Measurements from ENCODE around the gene VWC2L. TPM values are rescaled to one million over a fixed set of nuclear protein-coding genes. Genes with fewer than 3 reads are reported as not detected.

The VWC2L gene
- total and polyA plus RNA-seq, 2 of the 8 experiments (the other 6 are each of a cell fraction or from before 2014, with no cell fraction given), result not detected

DNA sequence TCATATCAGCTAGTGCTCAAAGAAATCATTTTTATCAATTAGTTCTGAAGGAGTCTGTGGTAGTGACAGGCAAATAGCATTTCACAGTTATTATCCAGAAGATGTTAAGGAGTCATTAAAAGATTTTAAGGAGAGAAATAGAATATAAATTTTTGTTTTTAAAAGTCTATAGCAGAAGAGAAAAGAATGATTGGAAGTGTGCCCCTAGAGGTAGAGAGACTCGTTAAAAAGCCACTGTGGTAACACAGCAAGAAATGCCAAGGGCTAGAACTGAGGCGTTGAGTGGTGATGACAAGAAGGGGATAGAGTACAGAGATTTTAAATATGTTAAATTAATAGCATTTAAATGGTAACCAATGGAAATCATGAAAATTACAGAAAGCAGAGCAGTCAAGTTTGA is 78.3 kb downstream of the VWC2L start:
- Histone ChIP-seq H4K8ac (ENCODE audit: extremely low read depth, insufficient read depth, low read length) (no peak overlapping the region), H2AK5ac (ENCODE audit: low read depth, low read length) (no peak overlapping the region), H3K4me1 (replicated peaks in 1 of 4; ENCODE audit: control insufficient read depth in 3 of 4, insufficient read depth in 4 of 4, low read length in 3 of 4) (no peaks in the 10 kb centered on the region), H3K79me1 (ENCODE audit: low read depth, low read length) (no peaks in the 10 kb centered on the region), H4K5ac (ENCODE audit: insufficient read length, low read depth, low read length) (no peak overlapping the region), H2BK120ac (replicated peaks; ENCODE audit: low read depth, low read length) (no peak overlapping the region), H3K9me3 (ENCODE audit: insufficient read depth in 2 of 2, low read depth in 1 of 2, low read length in 1 of 2) (0 out of 4 replicates have a peak, but pooled peaks cover 0 to 2% of the 10 kb centered on the region in 2 experiments), H3K4ac (replicated peaks; ENCODE audit: insufficient read length, low read depth, low read length) (no peak overlapping the region), H2AFZ (ENCODE audit: low read length) (no peak overlapping the region), H3K23ac (ENCODE audit: insufficient read length) (no peak overlapping the region), H4K91ac (replicated peaks; ENCODE audit: insufficient read length, low read length) (no peak overlapping the region), H3K36me3 (ENCODE audit: control insufficient read depth in 2 of 4, insufficient read depth in 4 of 4, low read length in 3 of 4) (no peaks in the 10 kb centered on the region), H4K20me1 (replicated peaks in 1 of 2; ENCODE audit: control insufficient read depth in 1 of 2, insufficient read depth in 2 of 2, low read length in 2 of 2) (no peaks in the 10 kb centered on the region), H3K4me2 (ENCODE audit: insufficient read depth in 1 of 2, low read depth in 2 of 2, low read length in 2 of 2) (no peak overlapping the region), H3K9ac (replicated peaks in 1 of 4; ENCODE audit: extremely low read depth in 1 of 4, low read depth in 3 of 4, low read length in 3 of 4) (no peak overlapping the region), H3K4me3 (ENCODE audit: extremely low read depth in 1 of 4, insufficient read depth in 2 of 4, low read depth in 3 of 4, low read length in 4 of 4) (no peak overlapping the region), H3K27me3 (replicated peaks in 1 of 4; ENCODE audit: control insufficient read depth in 3 of 4, extremely low read depth in 1 of 4, insufficient read depth in 3 of 4, low read length in 3 of 4) (no peaks in the 10 kb centered on the region), H3K23me2 (ENCODE audit: low read depth, low read length) (no peaks in the 10 kb centered on the region), H3K56ac (replicated peaks; ENCODE audit: insufficient read length, low read depth, low read length) (no peak overlapping the region), H2BK20ac (ENCODE audit: low read length) (no peak overlapping the region), H3K14ac (ENCODE audit: insufficient read length) (no peak overlapping the region), H2BK12ac (ENCODE audit: low read depth, low read length) (no peak overlapping the region), H3K18ac (ENCODE audit: extremely low read depth, low read length) (no peak overlapping the region), H2BK5ac (ENCODE audit: low read depth, low read length) (no peak overlapping the region), H2BK15ac (ENCODE audit: low read length) (no peak overlapping the region), H3K79me2 (ENCODE audit: control insufficient read depth in 1 of 2, insufficient read depth in 2 of 2, low read length in 2 of 2) (no peaks in the 10 kb centered on the region), H3K27ac (ENCODE audit: low read depth, low read length) (no peak overlapping the region)
- FAIRE-seq (no peak), DNase-seq (ENCODE audit: low read depth in 1 of 2, low spot score in 2 of 2) (no peak)
- 84% methylated on average over 2 of the region's 2 CpGs; no CpG with 5 or more reads in 1 of the 2 experiments for WGBS, 2 experiments (ENCODE audit: extremely low coverage in 1 of 2, insufficient coverage in 1 of 2, insufficient read length in 1 of 2, insufficient replicate concordance in 2 of 2, low coverage in 1 of 2, low lambda C conversion rate in 2 of 2, missing lambda C conversion rate in 1 of 2)
- CTCF ChIA-PET (ENCODE audit: partially characterized antibody), result interaction anchor here (0.6 to 1.9 kb wide), 9 partner anchors 8 to 1180 kb away, joined by 3 to 11 read pairs (median 5); no protein-coding TSS in a partner anchor
- no peak for TF ChIP-seq RFX5 (IDR thresholded peaks at IDR 0.05; ENCODE audit: borderline replicate concordance, low read depth, low read length)
- TF ChIP-seq, protein P1, sequence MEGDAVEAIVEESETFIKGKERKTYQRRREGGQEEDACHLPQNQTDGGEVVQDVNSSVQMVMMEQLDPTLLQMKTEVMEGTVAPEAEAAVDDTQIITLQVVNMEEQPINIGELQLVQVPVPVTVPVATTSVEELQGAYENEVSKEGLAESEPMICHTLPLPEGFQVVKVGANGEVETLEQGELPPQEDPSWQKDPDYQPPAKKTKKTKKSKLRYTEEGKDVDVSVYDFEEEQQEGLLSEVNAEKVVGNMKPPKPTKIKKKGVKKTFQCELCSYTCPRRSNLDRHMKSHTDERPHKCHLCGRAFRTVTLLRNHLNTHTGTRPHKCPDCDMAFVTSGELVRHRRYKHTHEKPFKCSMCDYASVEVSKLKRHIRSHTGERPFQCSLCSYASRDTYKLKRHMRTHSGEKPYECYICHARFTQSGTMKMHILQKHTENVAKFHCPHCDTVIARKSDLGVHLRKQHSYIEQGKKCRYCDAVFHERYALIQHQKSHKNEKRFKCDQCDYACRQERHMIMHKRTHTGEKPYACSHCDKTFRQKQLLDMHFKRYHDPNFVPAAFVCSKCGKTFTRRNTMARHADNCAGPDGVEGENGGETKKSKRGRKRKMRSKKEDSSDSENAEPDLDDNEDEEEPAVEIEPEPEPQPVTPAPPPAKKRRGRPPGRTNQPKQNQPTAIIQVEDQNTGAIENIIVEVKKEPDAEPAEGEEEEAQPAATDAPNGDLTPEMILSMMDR (IDR thresholded peaks at IDR 0.05; ENCODE audit: control extremely low read depth in 1 of 3, insufficient read depth in 1 of 3, low read depth in 1 of 3, low read length in 3 of 3), result peak in 2 of 3 experiments; percentile 4 to 25; a peak in 2 of 4 replicates
- POLR2A ChIA-PET (ENCODE audit: partially characterized antibody), result no interaction called here

Measured in H1 (cell line).